WTC11 (cell line): ENCODE results near the gene GRK4. TPM values are rescaled to one million over a fixed set of nuclear protein-coding genes. Genes with fewer than 3 reads are reported as not detected.

ENCODE experiments used
- ATAC-seq: fragments of 200-7000 bp; cut with Tn5 transposase; 2 replicates; pipeline ENCODE4 v1.10.0; 2021; ENCODE audit warnings: mild to moderate bottlenecking, moderate library complexity
- CTCF ChIA-PET: fragments of 300-600 bp; sonication (Branson Sonifier 250); formaldehyde crosslinking; loops from one replicate; lab custom pipeline; 2021; ENCODE audit warnings: antibody characterized with exemption; lab: Charles Lee
- POLR2A ChIA-PET: fragments of 350-600 bp; sonication (Branson Sonifier 250); formaldehyde crosslinking; loops from one replicate; lab custom pipeline; 2021; ENCODE audit warnings: antibody characterized with exemption; lab: Charles Lee
- DNase-seq: peaks from one replicate; pipeline ENCODE4 v3.0.0; 2021; ENCODE audit warnings: low spot score
- H3K27ac Mint-ChIP-seq: 2 replicates; pipeline ENCODE4 v1.8.0; 2021; ENCODE audit warnings: mixed read lengths
- H3K27me3 Mint-ChIP-seq: 2 replicates; pipeline ENCODE4 v1.8.0; 2021; ENCODE audit warnings: low read depth, mild to moderate bottlenecking, moderate library complexity, mixed read lengths
- H3K36me3 Mint-ChIP-seq: 2 replicates; pipeline ENCODE4 v1.8.0; 2021; ENCODE audit warnings: mixed read lengths
- H3K4me1 Mint-ChIP-seq: 2 replicates; pipeline ENCODE4 v1.8.0; 2022; ENCODE audit warnings: mixed read lengths
- H3K4me3 Mint-ChIP-seq: 2 replicates; pipeline ENCODE4 v1.8.0; 2021; ENCODE audit warnings: mild to moderate bottlenecking, moderate library complexity, mixed read lengths
- H3K9me3 Mint-ChIP-seq: 2 replicates; pipeline ENCODE4 v1.8.0; 2021; ENCODE audit warnings: mixed read lengths
- FOXJ3 ChIP-seq: sonication (generic); formaldehyde crosslinking; IDR thresholded peaks from 2 replicates; pipeline ENCODE4 v1.9.0; 2021; ENCODE audit warnings: missing genetic modification reagents, mild to moderate bottlenecking, borderline replicate concordance
- GTF2I ChIP-seq: fragments of 250-450 bp; sonication (Bioruptor Pico); conservative IDR thresholded peaks from 2 replicates; pipeline ENCODE4 v1.4.0; 2021; ENCODE audit warnings: mild to moderate bottlenecking
- MXD4 ChIP-seq: fragments of 250-450 bp; sonication (Bioruptor Pico); IDR thresholded peaks from 2 replicates; pipeline ENCODE4 v1.8.0; 2021; ENCODE audit warnings: mild to moderate bottlenecking, moderate library complexity, borderline replicate concordance
- NFATC4 ChIP-seq: fragments of 250-450 bp; sonication (Bioruptor Pico); IDR thresholded peaks from 2 replicates; pipeline ENCODE4 v1.9.0; 2021; ENCODE audit warnings: mild to moderate bottlenecking
- TP53 ChIP-seq: sonication (generic); formaldehyde crosslinking; IDR thresholded peaks from 2 replicates; pipeline ENCODE4 v1.8.1; 2023; ENCODE audit warnings: mild to moderate bottlenecking, missing genetic modification reagents
- ZNF138 ChIP-seq: sonication (generic); formaldehyde crosslinking; conservative IDR thresholded peaks from 2 replicates; pipeline ENCODE4 v1.8.1; 2022; ENCODE audit warnings: mild to moderate bottlenecking, moderate library complexity, missing genetic modification reagents
- ZNF232 ChIP-seq: sonication (generic); formaldehyde crosslinking; IDR thresholded peaks from 2 replicates; pipeline ENCODE4 v1.8.0; 2022; ENCODE audit warnings: mild to moderate bottlenecking, missing genetic modification reagents
- total RNA-seq: library from RNA; stranded (reverse); gene quantifications from 3 replicates; pipeline ENCODE4 v1.2.3, GENCODE V29; 2021
- TF ChIP-seq, protein P1 (sequence below): sonication (generic); formaldehyde crosslinking; IDR thresholded peaks from 2 replicates; pipeline ENCODE4 v1.8.1; 2022; ENCODE audit warnings: low read depth, missing genetic modification reagents, borderline replicate concordance
- TF ChIP-seq, protein P2 (sequence below): sonication (generic); formaldehyde crosslinking; IDR thresholded peaks from 2 replicates; pipeline ENCODE4 v1.8.1; 2023; ENCODE audit warnings: mild to moderate bottlenecking, missing genetic modification reagents, moderate library complexity
- TF ChIP-seq, protein P3 (sequence below): fragments of 250-450 bp; sonication (Bioruptor Pico); IDR thresholded peaks from 2 replicates; pipeline ENCODE4 v1.8.0; 2021; ENCODE audit warnings: mild to moderate bottlenecking
- TF ChIP-seq, protein P4 (sequence below): sonication (generic); formaldehyde crosslinking; IDR thresholded peaks from 2 replicates; pipeline ENCODE4 v1.8.0; 2023; ENCODE audit warnings: mild to moderate bottlenecking, missing genetic modification reagents
- TF ChIP-seq, protein P5 (sequence below): sonication (generic); formaldehyde crosslinking; IDR thresholded peaks from 2 replicates; pipeline ENCODE4 v1.8.1; 2022; ENCODE audit warnings: missing genetic modification reagents, borderline replicate concordance
- TF ChIP-seq, protein P6 (sequence below): sonication (generic); formaldehyde crosslinking; IDR thresholded peaks from 2 replicates; pipeline ENCODE4 v1.8.1; 2022; ENCODE audit warnings: low read depth, mild to moderate bottlenecking, moderate library complexity, missing genetic modification reagents, borderline replicate concordance
- TF ChIP-seq, protein P7 (sequence below): sonication (generic); formaldehyde crosslinking; IDR thresholded peaks from 2 replicates; pipeline ENCODE4 v1.8.1; 2023; ENCODE audit warnings: mild to moderate bottlenecking, moderate library complexity, missing genetic modification reagents
- TF ChIP-seq, protein P8 (sequence below): fragments of 250-450 bp; sonication (Bioruptor Pico); IDR thresholded peaks from 2 replicates; pipeline ENCODE4 v1.9.0; 2021; ENCODE audit warnings: mild to moderate bottlenecking
- TF ChIP-seq, protein P9 (sequence below): sonication (generic); formaldehyde crosslinking; IDR thresholded peaks from 2 replicates; pipeline ENCODE4 v1.8.0; 2023; ENCODE audit warnings: missing genetic modification reagents, mild to moderate bottlenecking, borderline replicate concordance

The GRK4 gene
- total RNA-seq, 1 experiment from 2014 or later: 1.4 TPM

DNA sequence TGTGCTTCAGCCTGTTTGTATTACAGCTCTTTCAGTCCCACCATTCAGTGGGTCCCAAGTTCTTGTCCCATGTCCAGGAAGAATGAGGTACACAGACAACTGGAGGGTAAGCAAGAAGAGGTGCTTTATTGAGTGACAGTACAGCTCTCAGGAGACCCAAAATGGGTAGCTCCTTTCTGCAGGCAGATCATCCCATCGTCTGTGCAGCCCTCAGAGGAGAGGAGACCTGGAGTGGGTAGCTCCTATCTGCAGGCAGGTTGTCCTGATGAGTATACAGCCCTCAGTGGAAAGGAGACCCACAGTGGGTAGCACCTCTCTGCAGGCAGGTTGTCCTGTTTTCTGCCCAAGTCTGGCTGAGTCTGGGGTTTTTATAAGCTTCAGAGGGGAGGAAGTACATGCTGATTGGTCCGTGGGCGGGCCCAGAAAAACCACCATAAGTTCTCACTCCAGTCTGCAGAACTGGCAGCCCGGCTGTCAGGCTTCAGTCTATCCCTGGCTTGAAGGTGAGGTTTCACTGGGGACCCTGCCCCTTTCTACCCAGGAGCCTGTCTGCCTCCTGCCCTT is 18.0 kb downstream of the GRK4 start (continued):
- TF ChIP-seq, protein P1, sequence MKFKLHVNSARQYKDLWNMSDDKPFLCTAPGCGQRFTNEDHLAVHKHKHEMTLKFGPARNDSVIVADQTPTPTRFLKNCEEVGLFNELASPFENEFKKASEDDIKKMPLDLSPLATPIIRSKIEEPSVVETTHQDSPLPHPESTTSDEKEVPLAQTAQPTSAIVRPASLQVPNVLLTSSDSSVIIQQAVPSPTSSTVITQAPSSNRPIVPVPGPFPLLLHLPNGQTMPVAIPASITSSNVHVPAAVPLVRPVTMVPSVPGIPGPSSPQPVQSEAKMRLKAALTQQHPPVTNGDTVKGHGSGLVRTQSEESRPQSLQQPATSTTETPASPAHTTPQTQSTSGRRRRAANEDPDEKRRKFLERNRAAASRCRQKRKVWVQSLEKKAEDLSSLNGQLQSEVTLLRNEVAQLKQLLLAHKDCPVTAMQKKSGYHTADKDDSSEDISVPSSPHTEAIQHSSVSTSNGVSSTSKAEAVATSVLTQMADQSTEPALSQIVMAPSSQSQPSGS (CRISPR knock-in tag): no peak
- TF ChIP-seq FOXJ3 (CRISPR knock-in tag) (no peak), MXD4 (CRISPR knock-in tag) (no peak), GTF2I (CRISPR knock-in tag) (no peak), ZNF138 (no peak), TP53 (CRISPR knock-in tag) (no peak), ZNF232 (no peak)
- TF ChIP-seq, protein P2, sequence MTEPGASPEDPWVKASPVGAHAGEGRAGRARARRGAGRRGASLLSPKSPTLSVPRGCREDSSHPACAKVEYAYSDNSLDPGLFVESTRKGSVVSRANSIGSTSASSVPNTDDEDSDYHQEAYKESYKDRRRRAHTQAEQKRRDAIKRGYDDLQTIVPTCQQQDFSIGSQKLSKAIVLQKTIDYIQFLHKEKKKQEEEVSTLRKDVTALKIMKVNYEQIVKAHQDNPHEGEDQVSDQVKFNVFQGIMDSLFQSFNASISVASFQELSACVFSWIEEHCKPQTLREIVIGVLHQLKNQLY: no peak
- TF ChIP-seq, protein P3, sequence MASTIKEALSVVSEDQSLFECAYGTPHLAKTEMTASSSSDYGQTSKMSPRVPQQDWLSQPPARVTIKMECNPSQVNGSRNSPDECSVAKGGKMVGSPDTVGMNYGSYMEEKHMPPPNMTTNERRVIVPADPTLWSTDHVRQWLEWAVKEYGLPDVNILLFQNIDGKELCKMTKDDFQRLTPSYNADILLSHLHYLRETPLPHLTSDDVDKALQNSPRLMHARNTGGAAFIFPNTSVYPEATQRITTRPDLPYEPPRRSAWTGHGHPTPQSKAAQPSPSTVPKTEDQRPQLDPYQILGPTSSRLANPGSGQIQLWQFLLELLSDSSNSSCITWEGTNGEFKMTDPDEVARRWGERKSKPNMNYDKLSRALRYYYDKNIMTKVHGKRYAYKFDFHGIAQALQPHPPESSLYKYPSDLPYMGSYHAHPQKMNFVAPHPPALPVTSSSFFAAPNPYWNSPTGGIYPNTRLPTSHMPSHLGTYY (CRISPR knock-in tag): no peak
- TF ChIP-seq, protein P4, sequence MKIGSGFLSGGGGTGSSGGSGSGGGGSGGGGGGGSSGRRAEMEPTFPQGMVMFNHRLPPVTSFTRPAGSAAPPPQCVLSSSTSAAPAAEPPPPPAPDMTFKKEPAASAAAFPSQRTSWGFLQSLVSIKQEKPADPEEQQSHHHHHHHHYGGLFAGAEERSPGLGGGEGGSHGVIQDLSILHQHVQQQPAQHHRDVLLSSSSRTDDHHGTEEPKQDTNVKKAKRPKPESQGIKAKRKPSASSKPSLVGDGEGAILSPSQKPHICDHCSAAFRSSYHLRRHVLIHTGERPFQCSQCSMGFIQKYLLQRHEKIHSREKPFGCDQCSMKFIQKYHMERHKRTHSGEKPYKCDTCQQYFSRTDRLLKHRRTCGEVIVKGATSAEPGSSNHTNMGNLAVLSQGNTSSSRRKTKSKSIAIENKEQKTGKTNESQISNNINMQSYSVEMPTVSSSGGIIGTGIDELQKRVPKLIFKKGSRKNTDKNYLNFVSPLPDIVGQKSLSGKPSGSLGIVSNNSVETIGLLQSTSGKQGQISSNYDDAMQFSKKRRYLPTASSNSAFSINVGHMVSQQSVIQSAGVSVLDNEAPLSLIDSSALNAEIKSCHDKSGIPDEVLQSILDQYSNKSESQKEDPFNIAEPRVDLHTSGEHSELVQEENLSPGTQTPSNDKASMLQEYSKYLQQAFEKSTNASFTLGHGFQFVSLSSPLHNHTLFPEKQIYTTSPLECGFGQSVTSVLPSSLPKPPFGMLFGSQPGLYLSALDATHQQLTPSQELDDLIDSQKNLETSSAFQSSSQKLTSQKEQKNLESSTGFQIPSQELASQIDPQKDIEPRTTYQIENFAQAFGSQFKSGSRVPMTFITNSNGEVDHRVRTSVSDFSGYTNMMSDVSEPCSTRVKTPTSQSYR (CRISPR knock-in tag): no peak
- TF ChIP-seq, protein P5, sequence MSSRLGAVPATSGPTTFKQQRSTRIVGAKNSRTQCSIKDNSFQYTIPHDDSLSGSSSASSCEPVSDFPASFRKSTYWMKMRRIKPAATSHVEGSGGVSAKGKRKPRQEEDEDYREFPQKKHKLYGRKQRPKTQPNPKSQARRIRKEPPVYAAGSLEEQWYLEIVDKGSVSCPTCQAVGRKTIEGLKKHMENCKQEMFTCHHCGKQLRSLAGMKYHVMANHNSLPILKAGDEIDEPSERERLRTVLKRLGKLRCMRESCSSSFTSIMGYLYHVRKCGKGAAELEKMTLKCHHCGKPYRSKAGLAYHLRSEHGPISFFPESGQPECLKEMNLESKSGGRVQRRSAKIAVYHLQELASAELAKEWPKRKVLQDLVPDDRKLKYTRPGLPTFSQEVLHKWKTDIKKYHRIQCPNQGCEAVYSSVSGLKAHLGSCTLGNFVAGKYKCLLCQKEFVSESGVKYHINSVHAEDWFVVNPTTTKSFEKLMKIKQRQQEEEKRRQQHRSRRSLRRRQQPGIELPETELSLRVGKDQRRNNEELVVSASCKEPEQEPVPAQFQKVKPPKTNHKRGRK (CRISPR knock-in tag): no peak

DNA sequence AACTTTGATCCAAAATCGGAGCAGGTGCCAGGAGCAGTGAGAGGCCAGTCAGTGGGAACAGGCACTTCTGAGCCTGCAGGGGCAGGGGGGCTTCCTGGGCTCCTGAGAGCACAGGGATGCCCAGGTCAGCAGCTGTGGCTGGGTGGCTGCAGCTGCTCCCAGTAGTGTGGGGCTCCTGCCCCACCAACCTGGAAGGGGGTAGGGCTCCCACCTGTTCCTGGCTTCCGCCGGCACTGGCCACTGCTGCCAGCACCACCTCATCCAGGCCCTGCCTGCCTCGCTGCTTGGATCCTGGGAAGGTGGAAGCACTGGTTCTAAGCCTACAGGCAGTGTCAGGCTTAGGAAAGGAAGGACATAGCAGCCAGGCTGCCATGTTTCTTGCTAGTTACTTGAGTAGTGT is 18.6 kb downstream of the GRK4 start:
- H3K36me3 Mint-ChIP-seq: no peaks in the 10 kb centered on the region
- ChIA-PET POLR2A (no interaction called here), CTCF (no interaction called here)
- ATAC-seq (no peak), DNase-seq (no peak)
- no peak overlapping the region for H3K4me3 Mint-ChIP-seq
- no peaks in the 10 kb centered on the region for H3K4me1 Mint-ChIP-seq
- H3K27ac Mint-ChIP-seq: no peak overlapping the region
- H3K27me3 Mint-ChIP-seq: peaks cover 4% of the 10 kb centered on the region; the same call in 1 of the 2 replicates
- H3K9me3 Mint-ChIP-seq: peaks cover 33% of the 10 kb centered on the region
- TF ChIP-seq NFATC4: no peak
- TF ChIP-seq, protein P6, sequence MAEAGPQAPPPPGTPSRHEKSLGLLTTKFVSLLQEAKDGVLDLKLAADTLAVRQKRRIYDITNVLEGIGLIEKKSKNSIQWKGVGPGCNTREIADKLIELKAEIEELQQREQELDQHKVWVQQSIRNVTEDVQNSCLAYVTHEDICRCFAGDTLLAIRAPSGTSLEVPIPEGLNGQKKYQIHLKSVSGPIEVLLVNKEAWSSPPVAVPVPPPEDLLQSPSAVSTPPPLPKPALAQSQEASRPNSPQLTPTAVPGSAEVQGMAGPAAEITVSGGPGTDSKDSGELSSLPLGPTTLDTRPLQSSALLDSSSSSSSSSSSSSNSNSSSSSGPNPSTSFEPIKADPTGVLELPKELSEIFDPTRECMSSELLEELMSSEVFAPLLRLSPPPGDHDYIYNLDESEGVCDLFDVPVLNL (CRISPR knock-in tag): no peak
- TF ChIP-seq, protein P7, sequence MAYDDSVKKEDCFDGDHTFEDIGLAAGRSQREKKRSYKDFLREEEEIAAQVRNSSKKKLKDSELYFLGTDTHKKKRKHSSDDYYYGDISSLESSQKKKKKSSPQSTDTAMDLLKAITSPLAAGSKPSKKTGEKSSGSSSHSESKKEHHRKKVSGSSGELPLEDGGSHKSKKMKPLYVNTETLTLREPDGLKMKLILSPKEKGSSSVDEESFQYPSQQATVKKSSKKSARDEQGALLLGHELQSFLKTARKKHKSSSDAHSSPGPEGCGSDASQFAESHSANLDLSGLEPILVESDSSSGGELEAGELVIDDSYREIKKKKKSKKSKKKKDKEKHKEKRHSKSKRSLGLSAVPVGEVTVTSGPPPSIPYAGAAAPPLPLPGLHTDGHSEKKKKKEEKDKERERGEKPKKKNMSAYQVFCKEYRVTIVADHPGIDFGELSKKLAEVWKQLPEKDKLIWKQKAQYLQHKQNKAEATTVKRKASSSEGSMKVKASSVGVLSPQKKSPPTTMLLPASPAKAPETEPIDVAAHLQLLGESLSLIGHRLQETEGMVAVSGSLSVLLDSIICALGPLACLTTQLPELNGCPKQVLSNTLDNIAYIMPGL (CRISPR knock-in tag): no peak
- TF ChIP-seq, protein P8, sequence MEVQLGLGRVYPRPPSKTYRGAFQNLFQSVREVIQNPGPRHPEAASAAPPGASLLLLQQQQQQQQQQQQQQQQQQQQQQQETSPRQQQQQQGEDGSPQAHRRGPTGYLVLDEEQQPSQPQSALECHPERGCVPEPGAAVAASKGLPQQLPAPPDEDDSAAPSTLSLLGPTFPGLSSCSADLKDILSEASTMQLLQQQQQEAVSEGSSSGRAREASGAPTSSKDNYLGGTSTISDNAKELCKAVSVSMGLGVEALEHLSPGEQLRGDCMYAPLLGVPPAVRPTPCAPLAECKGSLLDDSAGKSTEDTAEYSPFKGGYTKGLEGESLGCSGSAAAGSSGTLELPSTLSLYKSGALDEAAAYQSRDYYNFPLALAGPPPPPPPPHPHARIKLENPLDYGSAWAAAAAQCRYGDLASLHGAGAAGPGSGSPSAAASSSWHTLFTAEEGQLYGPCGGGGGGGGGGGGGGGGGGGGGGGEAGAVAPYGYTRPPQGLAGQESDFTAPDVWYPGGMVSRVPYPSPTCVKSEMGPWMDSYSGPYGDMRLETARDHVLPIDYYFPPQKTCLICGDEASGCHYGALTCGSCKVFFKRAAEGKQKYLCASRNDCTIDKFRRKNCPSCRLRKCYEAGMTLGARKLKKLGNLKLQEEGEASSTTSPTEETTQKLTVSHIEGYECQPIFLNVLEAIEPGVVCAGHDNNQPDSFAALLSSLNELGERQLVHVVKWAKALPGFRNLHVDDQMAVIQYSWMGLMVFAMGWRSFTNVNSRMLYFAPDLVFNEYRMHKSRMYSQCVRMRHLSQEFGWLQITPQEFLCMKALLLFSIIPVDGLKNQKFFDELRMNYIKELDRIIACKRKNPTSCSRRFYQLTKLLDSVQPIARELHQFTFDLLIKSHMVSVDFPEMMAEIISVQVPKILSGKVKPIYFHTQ: no peak
- TF ChIP-seq, protein P9, sequence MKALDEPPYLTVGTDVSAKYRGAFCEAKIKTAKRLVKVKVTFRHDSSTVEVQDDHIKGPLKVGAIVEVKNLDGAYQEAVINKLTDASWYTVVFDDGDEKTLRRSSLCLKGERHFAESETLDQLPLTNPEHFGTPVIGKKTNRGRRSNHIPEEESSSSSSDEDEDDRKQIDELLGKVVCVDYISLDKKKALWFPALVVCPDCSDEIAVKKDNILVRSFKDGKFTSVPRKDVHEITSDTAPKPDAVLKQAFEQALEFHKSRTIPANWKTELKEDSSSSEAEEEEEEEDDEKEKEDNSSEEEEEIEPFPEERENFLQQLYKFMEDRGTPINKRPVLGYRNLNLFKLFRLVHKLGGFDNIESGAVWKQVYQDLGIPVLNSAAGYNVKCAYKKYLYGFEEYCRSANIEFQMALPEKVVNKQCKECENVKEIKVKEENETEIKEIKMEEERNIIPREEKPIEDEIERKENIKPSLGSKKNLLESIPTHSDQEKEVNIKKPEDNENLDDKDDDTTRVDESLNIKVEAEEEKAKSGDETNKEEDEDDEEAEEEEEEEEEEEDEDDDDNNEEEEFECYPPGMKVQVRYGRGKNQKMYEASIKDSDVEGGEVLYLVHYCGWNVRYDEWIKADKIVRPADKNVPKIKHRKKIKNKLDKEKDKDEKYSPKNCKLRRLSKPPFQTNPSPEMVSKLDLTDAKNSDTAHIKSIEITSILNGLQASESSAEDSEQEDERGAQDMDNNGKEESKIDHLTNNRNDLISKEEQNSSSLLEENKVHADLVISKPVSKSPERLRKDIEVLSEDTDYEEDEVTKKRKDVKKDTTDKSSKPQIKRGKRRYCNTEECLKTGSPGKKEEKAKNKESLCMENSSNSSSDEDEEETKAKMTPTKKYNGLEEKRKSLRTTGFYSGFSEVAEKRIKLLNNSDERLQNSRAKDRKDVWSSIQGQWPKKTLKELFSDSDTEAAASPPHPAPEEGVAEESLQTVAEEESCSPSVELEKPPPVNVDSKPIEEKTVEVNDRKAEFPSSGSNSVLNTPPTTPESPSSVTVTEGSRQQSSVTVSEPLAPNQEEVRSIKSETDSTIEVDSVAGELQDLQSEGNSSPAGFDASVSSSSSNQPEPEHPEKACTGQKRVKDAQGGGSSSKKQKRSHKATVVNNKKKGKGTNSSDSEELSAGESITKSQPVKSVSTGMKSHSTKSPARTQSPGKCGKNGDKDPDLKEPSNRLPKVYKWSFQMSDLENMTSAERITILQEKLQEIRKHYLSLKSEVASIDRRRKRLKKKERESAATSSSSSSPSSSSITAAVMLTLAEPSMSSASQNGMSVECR (CRISPR knock-in tag): no peak
